Measurements from ENCODE around the gene E2F1.

Gene E2F1, protein sequence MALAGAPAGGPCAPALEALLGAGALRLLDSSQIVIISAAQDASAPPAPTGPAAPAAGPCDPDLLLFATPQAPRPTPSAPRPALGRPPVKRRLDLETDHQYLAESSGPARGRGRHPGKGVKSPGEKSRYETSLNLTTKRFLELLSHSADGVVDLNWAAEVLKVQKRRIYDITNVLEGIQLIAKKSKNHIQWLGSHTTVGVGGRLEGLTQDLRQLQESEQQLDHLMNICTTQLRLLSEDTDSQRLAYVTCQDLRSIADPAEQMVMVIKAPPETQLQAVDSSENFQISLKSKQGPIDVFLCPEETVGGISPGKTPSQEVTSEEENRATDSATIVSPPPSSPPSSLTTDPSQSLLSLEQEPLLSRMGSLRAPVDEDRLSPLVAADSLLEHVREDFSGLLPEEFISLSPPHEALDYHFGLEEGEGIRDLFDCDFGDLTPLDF

GRCh38 chr20:33686100-33686983, at the start of gene E2F1:
Gene E2F1, minus strand, starts transcription at chr20:33686385. Its CDS starts 121 bp downstream, at chr20:33686264.
- DNase-seq (ENCODE audit: low read depth) = no peak

- DNase-seq (ENCODE audit: low read depth) = no peak
Measured at GRCh38 chr20:33733654-33734576, 47.7 kb upstream of the E2F1 start.

DNA sequence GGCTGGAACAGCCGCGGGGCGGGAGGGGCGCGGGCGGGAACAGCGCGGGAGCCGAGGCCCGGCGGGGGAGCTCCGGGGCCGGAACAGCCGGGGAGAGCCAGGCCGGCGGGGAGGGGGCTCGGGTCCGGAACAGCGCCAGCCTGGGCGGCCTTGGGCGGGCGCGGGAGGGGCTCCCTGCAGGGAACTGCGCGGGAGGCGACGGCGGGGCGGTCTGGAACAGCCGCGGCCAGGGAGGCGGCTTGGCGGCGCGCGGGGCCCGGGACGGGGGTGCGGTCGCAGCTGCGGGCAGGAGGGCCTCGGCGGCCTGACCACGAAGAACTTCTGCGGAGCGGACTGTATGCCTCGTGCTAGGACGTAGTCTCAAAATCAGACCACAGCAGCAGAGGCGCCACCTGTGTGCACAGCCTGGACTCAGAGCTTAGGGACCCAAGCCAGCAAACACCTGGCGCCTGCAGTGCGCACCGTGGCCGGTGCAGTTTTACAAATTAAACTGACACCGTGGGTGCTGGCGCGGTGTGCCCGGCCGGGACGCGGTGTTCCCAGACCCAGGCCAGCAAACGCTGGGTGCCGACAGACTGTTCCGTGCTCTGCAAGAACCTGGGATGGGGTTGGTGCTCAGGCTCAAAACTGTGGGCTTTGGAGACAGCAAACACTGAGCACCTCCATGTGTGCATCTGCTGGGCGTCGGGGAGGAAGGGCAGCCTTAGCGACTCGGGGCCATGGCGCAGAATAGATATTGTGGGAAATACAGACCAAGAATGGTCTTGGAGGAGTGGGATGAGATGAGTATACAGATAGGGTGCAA, 46.2 kb upstream of the E2F1 start:
- DNase-seq (ENCODE audit: low read depth) = peak; percentile 78

- no peak for DNase-seq (ENCODE audit: low read depth)
Measured at GRCh38 chr20:33731693-33732165, 45.5 kb upstream of the E2F1 start, which contains the start of gene ZNF341. Gene ZNF341, plus strand, starts transcription at chr20:33731996. Its CDS starts 26 bp downstream, at chr20:33732022.

- DNase-seq (ENCODE audit: low read depth) = no peak
Measured at GRCh38 chr20:33730946-33731692, 44.9 kb upstream of the E2F1 start.

- no peak for DNase-seq (ENCODE audit: low read depth)
Measured at GRCh38 chr20:33729101-33729500, 42.9 kb upstream of the E2F1 start.

GRCh38 chr20:33728463-33728862, 42.3 kb upstream of the E2F1 start:
- DNase-seq (ENCODE audit: low read depth) = no peak

GRCh38 chr20:33727806-33728205, 41.6 kb upstream of the E2F1 start:
- DNase-seq (ENCODE audit: low read depth) = no peak

GRCh38 chr20:33727115-33727479, 40.9 kb upstream of the E2F1 start:
- DNase-seq (ENCODE audit: low read depth) = no peak

GRCh38 chr20:33725607-33726264, 39.6 kb upstream of the E2F1 start:
- DNase-seq (ENCODE audit: low read depth) = no peak

DNA sequence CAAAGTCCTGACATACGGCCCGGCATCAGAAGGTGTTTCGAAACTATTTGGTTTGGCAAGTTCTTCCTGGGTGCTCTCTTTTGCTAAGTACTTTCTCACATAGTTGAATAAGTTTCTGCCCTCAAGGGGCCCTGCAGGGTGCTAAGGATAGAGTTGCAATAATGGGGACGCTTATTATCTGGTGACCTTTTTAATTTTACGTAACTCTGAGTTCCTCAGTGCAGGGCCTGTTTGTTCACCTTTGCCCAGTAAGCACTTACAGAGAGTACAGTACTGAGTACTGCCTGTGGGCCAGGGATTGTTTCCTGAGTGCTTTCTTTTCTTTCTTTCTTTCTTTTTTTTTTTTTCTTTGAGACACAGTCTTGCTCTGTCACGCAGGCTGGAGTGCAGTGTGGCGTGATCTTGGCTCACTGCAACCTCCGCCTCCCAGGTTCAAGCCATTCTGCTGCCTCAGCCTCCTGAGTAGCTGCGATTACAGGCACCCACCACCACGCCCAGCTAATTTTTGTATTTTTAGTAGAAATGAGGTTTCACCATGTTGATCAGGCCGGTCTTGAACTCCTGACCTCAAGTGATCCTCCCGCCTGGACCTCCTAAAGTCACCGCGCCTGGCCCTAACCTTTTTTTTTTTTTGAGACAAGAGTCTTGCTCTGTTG, 38.4 kb upstream of the E2F1 start:
- DNase-seq (ENCODE audit: low read depth) = no peak

- DNase-seq (ENCODE audit: low read depth) = no peak
Measured at GRCh38 chr20:33721391-33722140, 35.4 kb upstream of the E2F1 start.

DNA sequence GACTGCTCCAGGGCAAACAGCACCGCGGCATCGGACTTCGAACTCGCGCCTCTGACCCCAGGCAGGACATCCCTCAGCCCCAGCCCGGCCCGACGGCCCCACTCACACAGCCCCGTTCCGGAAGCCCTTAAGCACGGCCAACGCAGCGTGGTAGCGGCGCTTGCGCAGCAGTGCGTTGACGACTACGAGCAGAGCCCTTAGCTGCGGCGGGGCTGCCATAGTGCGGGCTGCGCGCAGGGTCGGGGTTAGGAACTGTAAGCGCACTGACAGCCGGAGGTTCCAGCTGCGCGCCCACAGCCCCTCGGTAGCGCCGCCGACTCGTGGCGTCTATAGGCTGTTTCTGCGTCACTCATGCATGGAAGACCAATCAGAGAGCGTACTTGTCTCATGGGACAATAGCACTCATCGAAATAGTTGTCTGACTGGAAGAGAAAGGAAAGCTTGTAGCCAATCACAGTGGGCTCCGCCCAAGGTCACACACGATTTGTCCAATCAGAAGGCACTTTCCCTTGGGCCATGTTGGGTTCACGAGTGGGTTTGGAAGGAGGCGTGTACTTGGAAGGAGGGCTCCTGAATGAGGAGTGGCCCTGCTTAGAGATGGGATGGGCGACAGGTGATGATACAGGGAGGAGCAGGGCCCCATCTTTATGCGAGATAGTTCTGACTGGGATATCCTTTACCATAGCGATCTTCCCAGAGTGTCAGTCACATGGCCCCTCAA, 34.0 kb upstream of the E2F1 start, which contains the start of gene PXMP4:
Gene PXMP4, minus strand, starts transcription at position 322 of the 721 bp plus-strand sequence. Its CDS starts 103 bp downstream, at position 219.
- DNase-seq (ENCODE audit: low read depth) = peak; percentile 97

- no peak for DNase-seq (ENCODE audit: low read depth)
Measured at GRCh38 chr20:33719277-33719988, 33.2 kb upstream of the E2F1 start.

DNA sequence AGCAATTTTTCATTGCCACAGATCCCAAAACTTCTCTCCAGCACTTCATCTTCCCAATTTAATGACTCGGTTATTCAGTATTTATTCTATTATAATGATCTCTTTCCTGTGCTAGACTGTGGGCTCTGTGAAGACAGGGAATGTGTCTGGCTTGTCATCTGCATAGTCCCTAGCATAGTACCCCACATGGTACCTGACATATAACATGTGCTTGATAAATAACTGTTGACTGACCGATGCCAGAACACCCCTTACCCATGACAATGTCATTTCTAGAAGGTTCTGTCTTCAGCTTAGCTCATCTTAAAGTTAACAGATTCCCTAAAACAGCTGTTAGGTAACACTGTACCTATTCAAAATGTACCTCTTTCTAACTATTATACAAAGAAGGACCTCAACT, 30.3 kb upstream of the E2F1 start:
- DNase-seq (ENCODE audit: low read depth) = no peak

DNA sequence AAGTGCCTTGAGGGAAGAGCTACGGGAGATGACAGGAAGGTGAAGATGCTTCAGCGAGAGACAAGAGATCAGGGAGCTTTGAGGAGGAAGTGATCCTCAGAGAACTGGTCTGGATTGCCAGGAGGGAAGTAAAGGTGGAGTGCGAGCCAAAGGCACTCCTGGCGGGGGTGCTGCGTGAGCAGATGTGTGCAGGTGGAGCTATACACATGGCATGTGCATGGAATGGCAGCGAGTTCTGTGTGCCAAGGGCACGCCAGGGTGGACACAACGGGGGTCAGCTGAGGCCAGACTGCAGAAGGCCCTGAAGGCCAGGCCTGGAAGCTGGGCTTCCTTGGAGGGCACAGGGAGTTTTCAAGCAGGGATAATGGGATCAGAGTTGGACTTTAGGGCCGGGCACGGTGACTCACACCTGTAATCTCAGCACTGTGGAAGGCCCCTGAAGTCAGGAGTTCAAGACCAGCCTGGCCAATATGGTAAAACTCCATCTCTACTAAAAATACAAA, 27.7 kb upstream of the E2F1 start:
- DNase-seq (ENCODE audit: low read depth) = no peak

DNA sequence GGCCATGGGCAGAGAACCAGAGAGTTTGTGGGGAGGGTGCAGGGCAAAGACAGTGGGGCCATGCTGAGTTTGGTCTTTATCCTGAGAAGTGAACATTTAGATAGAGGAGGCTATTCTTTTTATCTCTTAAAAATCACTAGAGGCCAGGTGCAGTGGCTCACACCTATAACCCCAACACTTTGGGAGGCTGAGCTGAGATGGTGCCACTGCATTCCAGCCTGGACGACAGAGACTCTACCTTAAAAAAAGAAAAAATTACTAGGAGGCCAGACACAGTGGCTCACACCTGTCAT, 25.2 kb upstream of the E2F1 start:
- DNase-seq (ENCODE audit: low read depth) = no peak

Measured in CMK (cell line).